HG03342 (cell line): Measurements from ENCODE around the gene CADM2.
A peak's percentile ranks its signal among the peaks of the same experiment; 100 is the strongest.

ENCODE experiments used
- ATAC-seq: cut with Tn5 transposase; IDR thresholded peaks from one replicate; pipeline ENCODE4 v1.9.1; 2021; ENCODE audit warnings: mild to moderate bottlenecking, moderate library complexity; ENCODE audit not compliant: unreplicated experiment

CADM2 gene

DNA sequence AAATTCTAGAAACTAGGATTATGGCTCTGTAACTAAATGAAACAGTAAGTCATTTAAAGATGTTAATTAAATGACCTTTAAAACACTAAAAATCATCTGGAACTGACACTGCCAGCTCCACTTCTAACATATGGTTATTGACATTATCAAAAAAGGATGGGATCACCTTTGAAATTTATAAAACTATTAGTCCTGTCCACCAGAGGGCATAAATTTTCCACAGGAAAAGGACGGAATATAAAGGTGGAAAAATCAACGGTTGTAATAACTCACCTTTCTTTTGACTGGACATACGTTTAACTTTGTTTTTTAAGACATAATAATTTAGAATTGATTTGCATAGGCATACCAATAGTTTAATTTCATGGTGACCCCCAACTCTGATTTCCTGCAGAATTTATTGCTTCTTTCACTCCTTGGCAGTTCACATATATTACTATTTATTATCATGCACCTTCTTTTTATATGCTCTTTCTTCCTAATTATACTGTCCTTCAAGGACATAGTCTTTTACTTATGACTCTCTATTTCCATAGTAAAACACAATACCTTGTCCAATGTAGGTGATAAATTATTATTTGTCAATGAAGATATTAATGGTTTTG lies 345.7 kb downstream of the CADM2 start:
- no peak for ATAC-seq

DNA sequence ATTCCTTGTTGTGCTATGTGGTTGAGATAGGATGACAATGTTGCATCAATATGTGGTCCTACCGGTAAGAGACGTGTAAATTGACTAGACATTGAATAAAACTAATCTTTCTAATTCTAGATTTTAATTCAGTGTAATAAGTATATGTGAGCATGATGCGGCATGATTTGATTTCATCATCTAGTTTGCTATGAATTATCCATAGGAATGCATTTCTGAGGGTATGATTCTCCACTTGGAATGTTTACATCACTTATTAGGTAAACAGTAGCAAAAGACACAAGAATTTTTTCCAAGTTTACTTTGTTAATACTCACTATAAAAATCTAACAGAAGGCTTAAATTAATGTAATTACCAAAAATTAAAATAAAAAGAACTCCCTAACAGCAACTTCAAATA lies 353.5 kb downstream of the CADM2 start:
- ATAC-seq = no peak

DNA sequence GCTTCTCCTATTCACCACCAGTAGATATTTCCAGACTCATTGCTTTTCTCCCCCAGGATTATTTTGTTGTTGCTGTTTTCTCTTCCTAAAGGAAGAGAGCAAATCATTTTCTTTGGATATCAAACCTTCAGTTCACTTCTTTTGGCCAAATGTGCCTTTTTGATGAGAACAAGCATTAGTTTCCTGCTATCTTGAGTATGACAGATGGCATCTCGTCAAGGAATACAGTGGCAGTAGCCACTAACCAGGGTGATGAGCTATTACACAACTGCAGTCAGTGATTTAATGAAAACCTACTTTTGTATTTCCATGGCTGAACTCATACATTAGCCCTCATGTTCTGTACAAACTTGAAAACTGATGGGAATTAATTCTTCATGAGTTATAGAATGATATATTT lies 354.6 kb downstream of the CADM2 start:
- ATAC-seq = no peak

DNA sequence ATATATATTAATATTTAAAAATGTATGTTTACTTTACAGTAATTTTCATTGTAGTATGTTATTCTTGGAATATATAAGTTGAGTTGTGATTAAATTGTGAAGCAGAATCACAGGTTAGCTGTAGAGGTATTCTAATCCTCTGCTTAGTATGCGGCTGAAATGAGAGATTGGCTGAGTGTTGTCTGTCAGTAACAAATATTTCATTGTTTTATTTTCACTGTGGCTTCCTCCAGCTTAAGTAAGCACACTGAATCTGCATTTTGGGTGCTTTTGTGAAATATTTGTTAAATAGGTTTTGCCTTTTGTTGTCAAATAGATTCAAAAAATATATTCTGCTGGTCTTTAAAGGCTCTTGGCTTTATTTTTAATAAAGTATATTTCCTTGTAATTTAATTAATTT lies 357.5 kb downstream of the CADM2 start:
- no peak for ATAC-seq

DNA sequence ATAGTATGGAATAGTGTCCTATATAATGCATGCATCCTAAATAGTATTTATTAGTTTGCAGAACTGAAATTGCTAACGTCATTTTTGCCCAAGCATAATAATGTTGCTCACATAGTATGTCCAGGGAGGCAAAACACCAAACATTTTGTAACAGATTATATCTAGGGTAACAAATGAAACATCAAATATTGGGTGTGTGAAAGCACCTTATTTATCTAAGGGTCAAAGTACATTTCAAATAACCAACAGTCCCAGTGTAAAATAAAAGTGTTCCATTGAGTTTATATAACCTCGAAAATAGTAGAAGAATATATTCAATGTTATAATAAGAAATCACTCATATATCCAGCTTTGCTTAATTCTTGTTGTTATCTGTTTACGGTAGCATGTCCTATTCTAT lies 363.1 kb downstream of the CADM2 start:
- ATAC-seq = no peak

DNA sequence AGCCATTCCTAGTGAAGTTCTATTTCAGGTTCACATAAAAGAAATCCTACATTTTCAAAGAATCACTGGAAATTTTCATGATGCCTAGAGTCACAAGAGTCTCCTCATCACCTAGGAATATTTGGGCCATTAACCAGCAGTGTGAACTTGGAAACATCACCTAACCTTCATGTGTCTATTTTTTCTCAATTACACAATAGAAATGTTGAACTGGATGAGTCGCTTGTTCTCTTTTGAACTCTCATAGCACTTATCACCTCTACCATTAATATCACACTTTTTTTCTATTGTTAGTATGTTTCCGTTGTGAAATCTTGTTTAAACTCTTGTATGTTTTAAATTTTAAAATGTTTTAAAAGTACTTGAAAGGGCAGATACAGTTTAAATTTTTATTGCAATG lies 371.3 kb downstream of the CADM2 start:
- no peak for ATAC-seq

DNA sequence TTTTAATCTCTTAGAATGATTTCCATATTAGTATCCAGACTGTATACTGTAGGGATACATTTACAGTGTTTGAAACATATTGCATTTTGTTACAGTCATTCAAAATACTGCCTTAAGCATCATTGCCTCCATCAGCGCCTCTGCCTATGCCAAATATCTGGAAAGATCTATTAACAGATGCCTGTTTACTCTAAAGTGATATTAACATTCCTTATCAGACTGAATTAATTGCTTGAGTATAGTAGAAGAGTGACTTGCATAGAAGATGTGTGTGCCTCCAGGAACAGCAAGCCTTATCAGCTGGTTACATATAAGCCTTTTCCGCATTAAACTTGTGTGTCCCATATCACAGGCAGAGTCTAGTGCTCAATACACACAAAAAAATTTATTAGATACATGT lies 379.1 kb downstream of the CADM2 start:
- ATAC-seq = no peak

DNA sequence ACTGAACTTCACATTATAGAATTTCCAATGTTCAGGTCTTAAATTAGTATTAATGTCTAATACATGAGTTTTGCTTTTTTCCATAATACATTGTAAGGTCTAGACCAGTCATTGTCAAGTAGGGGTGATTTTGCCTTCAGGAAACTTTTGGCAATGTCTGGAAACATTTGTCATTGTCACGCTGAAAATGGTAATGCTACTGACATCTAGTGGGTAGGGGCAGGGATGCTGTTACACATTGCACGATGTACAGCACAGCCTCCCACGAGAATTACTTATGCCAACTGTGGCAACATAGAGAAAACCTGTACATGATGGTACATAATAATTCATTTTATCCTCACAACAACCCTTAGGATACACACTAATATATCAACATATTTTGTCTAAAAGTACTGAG lies 384.1 kb downstream of the CADM2 start:
- no peak for ATAC-seq

DNA sequence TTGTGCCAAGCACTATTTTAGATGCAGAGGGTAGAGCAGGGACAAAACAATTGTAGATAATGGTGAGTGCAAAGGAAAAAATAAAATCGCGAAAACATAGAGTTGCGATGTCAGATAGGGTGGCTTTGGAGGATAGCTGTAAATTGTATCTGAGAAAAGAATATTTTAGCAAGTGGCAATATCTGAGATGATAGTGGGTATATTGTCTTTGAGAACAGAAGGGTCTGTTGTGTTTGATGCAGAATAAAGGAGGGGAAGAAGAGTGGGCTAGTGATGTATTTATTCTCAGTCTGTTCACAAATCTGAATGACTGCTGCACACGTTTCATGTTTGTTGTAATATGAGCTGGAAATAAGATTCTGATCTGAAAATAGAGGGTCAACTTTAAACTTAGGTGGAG lies 396.8 kb downstream of the CADM2 start:
- no peak for ATAC-seq

DNA sequence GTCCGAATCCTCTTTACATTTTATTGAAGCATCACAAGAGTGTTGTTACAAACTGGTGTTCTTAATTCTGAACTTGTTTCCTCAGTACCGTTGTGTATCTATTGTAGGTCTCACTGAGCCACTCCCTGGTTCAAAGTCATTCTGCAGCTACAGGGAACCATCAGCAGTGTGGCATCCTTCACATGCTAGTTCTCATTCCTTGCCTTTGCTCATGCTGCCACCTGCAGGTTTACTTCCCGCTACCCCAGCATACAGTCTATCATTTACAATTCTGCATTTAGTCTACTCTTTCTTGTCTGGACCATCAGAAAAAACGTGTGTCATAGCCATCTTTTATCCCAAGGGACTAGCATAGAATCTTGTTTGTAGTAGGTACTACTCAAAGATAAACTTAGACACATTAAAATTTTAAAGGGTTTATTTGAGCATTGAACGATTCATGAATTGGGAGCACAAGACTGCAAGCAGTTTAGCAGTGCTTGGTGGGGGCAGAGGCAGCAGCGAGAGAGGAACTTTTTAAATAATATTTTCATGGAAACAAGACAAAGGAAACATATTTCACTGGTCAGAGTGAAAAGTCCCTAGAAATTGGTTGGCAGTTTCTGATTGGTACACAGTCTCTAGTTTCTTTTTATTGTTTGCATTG lies 402.1 kb downstream of the CADM2 start:
- peak; percentile 77 for ATAC-seq

DNA sequence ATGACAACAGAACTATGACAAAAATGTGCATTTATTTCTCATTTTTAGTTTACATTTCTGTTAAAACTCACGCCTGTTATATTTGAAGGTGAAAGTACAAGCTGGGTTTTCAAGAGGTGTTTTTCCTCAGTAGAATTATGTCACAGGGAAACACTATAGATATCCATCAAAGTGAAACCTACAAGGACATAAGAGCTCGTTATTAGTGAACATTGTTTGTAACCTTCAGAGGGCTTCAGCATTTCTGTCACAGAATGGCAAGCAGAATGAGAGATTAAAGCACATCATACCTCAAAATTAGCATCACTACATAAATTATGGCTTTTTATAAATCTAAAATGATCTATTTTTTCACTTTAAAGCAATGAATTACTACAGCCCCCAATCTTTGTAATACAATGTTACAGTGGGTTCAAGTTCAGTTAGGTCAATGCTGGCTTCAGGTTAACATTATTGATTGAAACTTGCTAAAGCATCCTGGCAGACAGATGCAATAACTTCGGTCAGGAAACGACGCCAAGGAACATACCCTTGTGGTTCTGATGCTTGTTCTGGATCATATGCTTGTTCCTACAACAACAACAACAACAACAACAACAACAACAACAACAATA lies 405.6 kb downstream of the CADM2 start:
- no peak for ATAC-seq

DNA sequence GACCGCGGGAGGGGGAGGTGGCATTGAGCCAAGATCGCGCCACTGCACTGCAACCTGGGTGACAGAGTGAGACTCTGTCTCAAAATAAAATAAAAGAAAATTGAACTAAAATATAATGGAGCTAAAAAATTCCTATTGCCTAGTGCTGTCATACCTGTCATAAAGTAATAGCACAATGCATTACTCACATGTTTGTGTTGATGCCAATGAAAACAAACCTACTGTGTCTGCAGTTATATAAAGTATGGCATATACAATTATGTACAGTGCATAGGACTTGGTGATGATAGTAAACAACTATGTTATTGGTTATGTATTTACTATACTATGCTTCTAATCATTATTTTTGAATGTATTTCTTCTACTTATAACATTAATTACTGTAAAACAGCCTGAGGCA lies 411.6 kb downstream of the CADM2 start:
- ATAC-seq = no peak

DNA sequence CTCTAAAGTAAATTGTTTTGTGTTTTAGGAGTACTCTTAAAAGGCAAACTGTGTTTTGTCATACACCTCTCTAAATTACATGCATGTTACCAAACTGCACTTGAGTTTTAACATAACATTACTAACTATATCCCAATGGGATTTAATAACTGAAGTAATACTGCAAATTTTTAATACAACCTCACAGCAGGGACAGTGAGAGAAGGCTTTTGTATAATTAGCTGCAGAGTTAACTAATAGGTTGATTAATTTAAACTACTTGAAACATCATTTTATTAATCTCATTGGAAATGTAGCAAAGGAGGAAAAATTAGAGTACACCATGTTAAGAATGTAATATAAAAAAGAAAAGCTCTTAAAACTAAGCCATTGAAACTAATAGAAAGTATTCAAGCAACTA lies 417.3 kb downstream of the CADM2 start:
- no peak for ATAC-seq

DNA sequence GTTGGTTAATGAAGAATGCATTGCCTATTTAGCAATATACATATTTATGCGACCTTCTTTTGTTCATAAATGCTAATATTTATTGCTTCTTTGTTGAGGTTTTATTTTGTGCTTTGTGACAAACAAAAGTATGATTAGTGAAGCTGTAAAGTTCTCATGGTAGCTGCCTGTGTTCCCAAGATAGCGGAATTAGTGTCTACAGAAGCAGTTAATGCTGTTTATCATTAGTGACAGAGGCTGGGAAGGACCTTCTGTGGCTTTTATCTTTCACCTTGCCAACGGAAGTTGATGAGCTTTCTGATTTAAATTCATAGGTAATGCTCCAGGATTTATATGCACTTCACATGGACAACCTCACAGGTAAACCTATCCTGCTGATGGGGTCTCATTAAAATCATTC lies 418.3 kb downstream of the CADM2 start:
- no peak for ATAC-seq

DNA sequence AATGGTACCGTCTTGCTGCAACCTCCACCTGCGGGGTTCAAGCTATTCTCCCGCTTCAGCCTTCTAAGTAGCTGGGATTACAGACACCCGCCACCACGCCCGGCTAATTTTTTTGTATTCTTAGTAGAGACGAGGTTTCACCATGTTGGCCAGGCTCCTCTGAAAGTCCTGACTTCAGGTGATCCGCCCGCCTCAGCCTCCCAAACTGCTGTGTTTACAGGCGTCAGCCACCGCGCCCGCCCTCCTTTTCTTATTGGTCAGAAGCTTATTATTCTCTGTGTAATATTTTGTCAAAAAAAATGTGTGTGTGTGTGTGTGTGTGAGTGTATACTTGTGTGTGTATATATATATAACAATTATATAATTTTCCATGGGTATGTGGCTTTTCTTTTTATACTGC lies 425.6 kb downstream of the CADM2 start:
- ATAC-seq = no peak

DNA sequence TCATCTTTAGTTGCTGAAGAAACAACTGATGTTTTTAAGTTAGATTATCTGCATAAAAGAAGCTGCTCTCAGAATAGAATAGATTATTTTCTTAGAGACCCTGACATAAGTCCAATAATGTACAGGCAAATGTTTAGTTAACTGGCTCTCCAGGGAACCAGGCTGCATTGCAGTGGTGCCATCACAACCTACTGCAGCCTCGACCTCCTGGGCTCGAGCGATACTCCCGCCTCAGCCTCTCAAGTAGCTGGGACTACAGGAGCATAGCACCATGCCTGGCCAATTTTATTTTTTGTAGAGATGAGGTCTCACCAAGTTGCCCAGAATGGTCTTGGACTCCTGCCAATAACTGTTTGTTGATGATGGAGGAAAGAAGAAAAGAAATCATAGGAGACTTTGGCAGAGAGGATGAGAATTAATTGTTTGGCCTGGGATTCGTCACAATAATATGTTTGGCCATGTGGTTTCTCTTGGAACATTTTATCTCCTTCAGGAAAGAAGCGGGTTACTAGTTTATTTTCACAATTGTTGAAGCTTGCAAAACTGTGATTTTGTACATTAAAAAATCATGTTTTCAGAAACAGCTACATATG lies 429.2 kb downstream of the CADM2 start:
- no peak for ATAC-seq

DNA sequence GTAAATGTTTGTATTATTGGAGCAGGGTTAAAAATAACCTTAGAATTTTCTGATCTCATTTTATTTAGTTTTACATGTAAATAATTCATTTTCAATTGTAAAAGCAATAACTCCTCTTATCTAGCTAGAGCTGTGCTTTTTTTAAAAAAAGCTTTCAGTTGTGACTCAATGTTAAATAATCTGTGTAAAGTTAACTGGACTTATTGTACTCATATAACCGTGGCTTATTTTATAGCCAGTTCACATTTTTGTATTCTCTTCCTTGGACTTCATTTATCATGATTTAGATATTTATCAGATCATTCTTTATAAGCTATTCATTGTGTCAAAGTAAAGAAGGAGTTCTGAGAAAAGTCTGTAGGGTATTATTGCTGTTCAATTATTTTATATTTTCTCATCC lies 435.6 kb downstream of the CADM2 start:
- no peak for ATAC-seq

DNA sequence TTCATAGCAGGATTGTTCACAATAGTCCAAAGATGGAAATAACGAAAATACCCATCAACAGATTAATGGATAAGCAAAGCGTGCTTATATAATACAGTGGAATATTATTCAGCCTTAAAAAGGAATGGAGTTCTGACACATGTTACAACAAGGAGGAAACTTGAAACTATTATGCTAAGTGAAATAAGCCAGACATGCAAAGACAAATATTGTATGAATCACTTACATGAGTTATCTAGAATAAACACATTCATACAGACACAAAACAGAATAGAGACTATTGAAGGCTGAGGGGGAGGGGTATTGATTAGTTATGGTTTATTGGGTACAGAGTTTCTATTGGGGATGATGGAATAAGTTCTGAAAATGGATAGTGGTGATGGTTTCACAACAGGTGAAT lies 438.6 kb downstream of the CADM2 start:
- no peak for ATAC-seq

DNA sequence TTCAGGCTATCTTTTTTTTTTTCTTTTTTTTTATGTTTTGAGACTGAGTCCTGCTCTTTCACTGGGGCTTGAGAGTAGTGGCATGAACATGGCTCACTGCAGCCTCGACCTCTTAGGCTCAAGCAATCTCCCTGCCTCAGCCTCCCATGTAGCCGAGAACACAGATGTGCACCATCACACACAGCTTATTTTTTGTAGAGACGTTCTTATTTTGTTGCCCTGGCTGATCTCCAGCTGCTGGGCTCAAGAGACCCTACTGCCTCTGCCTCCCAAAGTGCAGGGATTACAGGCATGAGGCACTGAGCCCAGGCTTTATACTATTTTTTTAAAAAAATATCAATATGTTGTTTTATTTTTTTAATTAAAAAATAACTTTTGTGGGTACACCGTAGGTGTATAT lies 467.3 kb downstream of the CADM2 start:
- no peak for ATAC-seq

DNA sequence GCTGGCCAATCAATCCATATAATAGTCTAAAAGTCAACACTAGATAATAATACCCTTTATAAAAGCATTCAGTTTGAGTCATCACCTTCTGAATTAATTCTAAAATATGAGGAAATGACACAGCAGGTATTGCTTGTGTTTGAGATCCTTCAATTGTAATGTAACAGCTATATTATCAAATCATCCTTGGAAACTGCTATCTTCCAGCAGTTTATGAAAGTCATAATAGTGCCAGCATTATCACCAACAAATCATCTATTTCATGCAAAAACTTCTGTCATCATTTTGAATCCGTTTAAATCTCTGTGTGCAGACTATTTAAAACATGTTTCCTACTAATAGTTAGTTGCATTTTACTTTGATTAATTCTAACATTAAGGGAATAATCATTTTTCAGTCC lies 468.7 kb downstream of the CADM2 start:
- ATAC-seq = no peak

DNA sequence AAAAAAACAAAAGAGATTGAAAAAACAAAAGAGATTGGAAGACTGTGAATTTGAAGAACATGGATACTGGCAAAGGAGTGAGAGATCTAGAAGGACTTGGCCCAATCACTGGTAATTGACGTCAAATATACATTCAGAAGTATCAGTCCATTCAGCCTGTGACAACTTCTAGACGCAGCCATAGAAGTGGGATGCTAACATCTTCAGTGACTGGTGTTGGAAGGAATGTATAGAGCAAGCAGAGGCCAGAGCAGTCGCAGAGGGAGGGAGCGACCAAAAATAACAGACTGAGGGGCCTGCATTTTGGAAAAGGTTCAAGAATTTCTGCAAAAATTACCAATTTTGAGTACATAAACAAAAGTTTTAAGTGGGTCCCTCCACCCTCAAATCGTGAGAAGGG lies 473.3 kb downstream of the CADM2 start:
- ATAC-seq = no peak

DNA sequence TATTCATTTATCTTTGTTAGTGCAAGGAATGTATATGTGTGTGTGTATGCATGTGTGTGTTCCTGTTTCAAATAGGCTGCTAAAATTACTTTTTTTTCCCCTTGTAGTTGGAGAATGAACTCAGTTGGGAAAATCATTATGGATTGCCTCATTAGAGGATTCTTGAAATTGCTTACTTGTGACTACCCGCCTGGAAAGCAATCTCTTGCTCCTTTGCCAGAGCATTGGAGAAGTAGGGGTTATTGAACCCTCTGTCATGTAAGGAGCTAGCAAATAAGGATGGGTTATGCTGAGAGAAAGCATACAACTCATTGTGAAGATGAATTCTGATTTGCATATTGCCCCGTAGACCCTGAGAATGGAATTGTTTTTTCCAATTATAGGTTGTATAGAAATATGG lies 474.5 kb downstream of the CADM2 start:
- ATAC-seq = no peak
